Posterior vena cava (tissue), 2 donors: ENCODE results near the gene EMD. TPM values are rescaled to one million over a fixed set of nuclear protein-coding genes. Genes with fewer than 3 reads are reported as not detected.

ENCODE experiments used
- DNase-seq: peaks from one replicate; pipeline ENCODE4 v3.0.0-alpha.2; 2020; ENCODE audit warnings: low spot score
- intact Hi-C, 2 donors: fragments of 100-400 bp; cut with DNase I; formaldehyde crosslinking; loops; one replicate each; pipeline versions ENCODE4 v1.14.1 to v1.14.2; 2022 to 2023
- total RNA-seq, 2 donors: library from RNA; stranded (reverse); fragmentation: NEBNext Ultra II Directional; extraction: Animal tissue kit (Norgen Biotek cat#: 25700); gene quantifications; one replicate each; pipeline ENCODE4 v1.2.1, GENCODE V29; 2021
- donor health status: DM: yes; HTN: yes; CAD: no.
- donor health status: DM: yes; HTN: yes; CAD: no.

EMD gene
- total RNA-seq, 2 donors from 2014 or later, result 61.8 to 67.2 TPM

- intact Hi-C loops, result no loop called here
- no peak for DNase-seq
Measured at GRCh38 chrX:154404625-154405192, 25.6 kb downstream of the EMD start.

GRCh38 chrX:154408659-154409221 is 29.6 kb downstream of the EMD start:
- intact Hi-C loops, result no loop called here
- DNase-seq, result no peak

GRCh38 chrX:154409222-154409871 is 30.3 kb downstream of the EMD start, which contains the start of gene DNASE1L1:
Gene DNASE1L1, minus strand, starts transcription at chrX:154409254. Its CDS starts 3,686 bp downstream, at chrX:154405568.
- intact Hi-C loops, result no loop called here
- peak; percentile 94 for DNase-seq

GRCh38 chrX:154411981-154412340 is 32.9 kb downstream of the EMD start:
- intact Hi-C loops, result no loop called here
- DNase-seq, result peak; percentile 90

GRCh38 chrX:154412468-154412867 is 33.4 kb downstream of the EMD start:
- DNase-seq, result no peak
- intact Hi-C loops, result no loop called here

- intact Hi-C loops, result no loop called here
- DNase-seq, result no peak
Measured at GRCh38 chrX:154413142-154413541, 34.0 kb downstream of the EMD start.

GRCh38 chrX:154417157-154417556 is 38.1 kb downstream of the EMD start:
- intact Hi-C loops, result no loop called here

GRCh38 chrX:154419189-154419588 is 40.1 kb downstream of the EMD start:
- intact Hi-C loops, result no loop called here
- DNase-seq, result no peak

More at GRCh38 chrX:154417157-154417556, 38.1 kb downstream of the EMD start:
- DNase-seq, result no peak

GRCh38 chrX:154419688-154420401 is 40.8 kb downstream of the EMD start:
- intact Hi-C loops, result no loop called here
- DNase-seq, result peak; percentile 76

GRCh38 chrX:154420402-154420756 is 41.3 kb downstream of the EMD start:
- intact Hi-C loops, result no loop called here
- DNase-seq, result no peak

- DNase-seq, result no peak
- intact Hi-C loops, result loop anchor here in 1 of 2 donors (2.0 kb wide), 1 partner anchor 60 kb away; the partner anchor contains the start of gene UBL4A
Measured at GRCh38 chrX:154426916-154427770, 48.0 kb downstream of the EMD start.

- intact Hi-C loops, result no loop called here
- DNase-seq, result peak; percentile 97
Measured at GRCh38 chrX:154428176-154429171, 49.4 kb downstream of the EMD start, which contains the start of gene ATP6AP1. Gene ATP6AP1, plus strand, starts transcription at chrX:154428677. Its CDS starts 16 bp downstream, at chrX:154428693.

GRCh38 chrX:154429711-154430110 is 50.6 kb downstream of the EMD start:
- no peak for DNase-seq
- intact Hi-C loops, result no loop called here

GRCh38 chrX:154430479-154430878 is 51.4 kb downstream of the EMD start:
- no peak for DNase-seq
- intact Hi-C loops, result no loop called here

- no peak for DNase-seq
- intact Hi-C loops, result no loop called here
Measured at GRCh38 chrX:154430916-154431315, 51.8 kb downstream of the EMD start.
